ENCODE data around the gene CFAP53.

The CFAP53 gene

DNA sequence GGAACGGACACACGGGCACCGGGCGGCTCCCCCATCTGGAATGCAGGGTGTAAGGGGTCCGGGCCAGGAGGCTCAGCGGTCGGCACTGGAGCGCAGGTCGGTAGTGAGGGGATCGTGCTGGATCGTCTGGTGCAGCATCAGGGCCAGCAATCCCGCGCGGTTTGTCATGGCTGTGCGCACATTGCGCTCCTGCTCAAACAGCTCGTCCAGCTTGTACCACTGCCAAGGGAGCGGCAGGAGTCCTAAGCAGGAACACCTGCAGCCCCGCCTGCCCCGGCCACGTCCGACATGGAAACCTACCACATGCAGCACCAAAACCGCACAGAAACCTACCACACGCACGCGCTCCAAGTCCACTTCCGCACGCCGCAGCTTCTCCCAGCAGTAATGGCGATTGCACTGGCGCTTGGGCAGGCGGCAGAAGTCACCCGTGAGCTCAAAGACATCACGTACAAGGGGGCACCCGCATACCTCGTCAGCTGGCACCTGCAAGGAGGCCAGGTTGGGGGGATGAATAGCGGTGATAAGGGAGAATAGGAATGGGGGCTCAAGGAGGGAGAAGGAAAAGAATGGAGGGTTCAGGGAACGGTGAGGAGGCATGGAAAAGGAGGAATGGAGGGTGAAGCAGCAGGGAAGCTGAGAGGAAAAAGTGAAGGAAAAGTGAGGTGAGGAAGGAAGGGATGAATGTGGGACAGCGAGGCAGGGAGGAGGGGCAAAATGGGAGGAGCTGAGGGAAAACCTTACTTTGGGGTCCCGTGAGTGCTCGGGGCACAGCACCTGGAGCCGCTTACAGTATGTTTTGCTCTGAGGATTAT is 16.4 kb upstream of the CFAP53 start:
- no peak overlapping the region for H3K4me3 ChIP-seq (replicated peaks in 1 of 2; ENCODE audit: low read depth in 2 of 2, low read length in 2 of 2)
- TF ChIP-seq, protein P1, sequence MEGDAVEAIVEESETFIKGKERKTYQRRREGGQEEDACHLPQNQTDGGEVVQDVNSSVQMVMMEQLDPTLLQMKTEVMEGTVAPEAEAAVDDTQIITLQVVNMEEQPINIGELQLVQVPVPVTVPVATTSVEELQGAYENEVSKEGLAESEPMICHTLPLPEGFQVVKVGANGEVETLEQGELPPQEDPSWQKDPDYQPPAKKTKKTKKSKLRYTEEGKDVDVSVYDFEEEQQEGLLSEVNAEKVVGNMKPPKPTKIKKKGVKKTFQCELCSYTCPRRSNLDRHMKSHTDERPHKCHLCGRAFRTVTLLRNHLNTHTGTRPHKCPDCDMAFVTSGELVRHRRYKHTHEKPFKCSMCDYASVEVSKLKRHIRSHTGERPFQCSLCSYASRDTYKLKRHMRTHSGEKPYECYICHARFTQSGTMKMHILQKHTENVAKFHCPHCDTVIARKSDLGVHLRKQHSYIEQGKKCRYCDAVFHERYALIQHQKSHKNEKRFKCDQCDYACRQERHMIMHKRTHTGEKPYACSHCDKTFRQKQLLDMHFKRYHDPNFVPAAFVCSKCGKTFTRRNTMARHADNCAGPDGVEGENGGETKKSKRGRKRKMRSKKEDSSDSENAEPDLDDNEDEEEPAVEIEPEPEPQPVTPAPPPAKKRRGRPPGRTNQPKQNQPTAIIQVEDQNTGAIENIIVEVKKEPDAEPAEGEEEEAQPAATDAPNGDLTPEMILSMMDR (IDR thresholded peaks at IDR 0.05; ENCODE audit: low read depth, low read length), result no peak
- no peak for DNase-seq (ENCODE audit: low read depth in 2 of 2)

DNA sequence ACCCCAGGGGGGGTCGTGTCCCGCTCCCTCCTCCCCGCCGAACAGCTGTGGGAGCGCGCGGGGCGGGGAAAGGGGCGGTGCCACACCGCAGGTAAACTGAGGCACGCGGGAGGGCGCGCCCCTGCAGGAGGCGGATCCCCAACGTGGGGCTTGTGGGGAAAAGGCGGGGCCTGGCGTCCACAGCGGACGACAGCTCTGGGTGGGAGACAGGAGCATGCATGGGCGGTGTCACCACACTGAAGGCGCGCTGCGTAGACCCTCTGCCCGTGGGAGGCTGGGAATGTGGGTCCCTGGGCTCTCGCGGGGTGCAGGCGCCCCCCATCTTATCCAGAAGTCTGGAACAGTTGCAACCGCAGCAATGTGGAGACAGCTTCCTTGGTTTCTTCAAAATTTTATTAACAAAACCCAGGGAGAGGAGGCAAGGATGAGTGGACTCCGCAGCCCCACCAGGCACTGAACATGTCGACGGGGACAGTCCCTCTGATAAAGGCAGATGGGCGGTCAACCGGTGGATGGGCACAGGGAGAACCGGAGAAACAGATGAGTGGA is 15.8 kb upstream of the CFAP53 start:
- peak overlapping the region; percentile 96 to 98 for H3K4me3 ChIP-seq (replicated peaks in 1 of 2; ENCODE audit: low read depth in 2 of 2, low read length in 2 of 2)
- DNase-seq (ENCODE audit: low read depth in 2 of 2), result no peak
- TF ChIP-seq, protein P1 (IDR thresholded peaks at IDR 0.05; ENCODE audit: low read depth, low read length), result no peak

DNA sequence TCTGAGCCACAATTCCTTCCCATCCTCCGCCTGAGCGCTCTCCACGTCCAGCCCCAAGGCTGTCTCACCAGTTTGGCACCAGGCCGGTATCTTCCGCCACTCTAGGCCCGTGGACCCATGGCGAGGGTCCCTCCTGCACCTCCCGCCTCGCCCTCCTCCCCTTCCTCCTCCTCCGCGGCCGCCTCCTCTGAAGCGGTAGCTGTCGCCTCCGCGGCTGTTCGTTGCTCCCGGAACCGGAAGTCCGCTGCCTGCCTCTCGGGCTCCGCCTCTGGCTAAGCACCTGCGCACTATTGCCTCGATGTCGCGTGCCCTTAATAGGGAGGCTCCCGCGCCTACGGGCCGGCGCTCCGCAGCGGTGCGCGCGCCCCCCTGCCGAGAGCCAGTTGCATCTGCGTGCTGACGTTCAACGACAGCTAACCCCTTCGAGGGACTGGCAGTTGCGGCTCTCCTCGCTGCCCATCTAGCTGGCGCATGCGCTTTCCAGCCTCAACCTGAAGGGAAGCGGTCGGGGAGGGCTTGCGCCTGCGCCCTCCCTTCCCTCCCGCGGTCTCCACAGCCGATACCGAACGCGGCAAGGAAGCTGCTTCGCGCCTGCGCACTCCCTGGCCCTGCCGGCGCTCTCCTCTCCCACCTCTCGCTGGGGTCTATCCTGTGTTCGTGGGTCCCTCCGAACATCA is 15.1 kb upstream of the CFAP53 start, which contains the start of gene MBD1:
Gene MBD1 (minus strand): TSS at position 229 of the 677 bp plus-strand sequence. CDS start 1,531 bp downstream, outside the sequence.
- peak within 1 kb of the TSS; percentile 96 to 98 for H3K4me3 ChIP-seq (replicated peaks in 1 of 2; ENCODE audit: low read depth in 2 of 2, low read length in 2 of 2)
- TF ChIP-seq, protein P1 (IDR thresholded peaks at IDR 0.05; ENCODE audit: low read depth, low read length), result peak; percentile 10
- DNase-seq (ENCODE audit: low read depth in 2 of 2), result peak; percentile 99 to 100

DNA sequence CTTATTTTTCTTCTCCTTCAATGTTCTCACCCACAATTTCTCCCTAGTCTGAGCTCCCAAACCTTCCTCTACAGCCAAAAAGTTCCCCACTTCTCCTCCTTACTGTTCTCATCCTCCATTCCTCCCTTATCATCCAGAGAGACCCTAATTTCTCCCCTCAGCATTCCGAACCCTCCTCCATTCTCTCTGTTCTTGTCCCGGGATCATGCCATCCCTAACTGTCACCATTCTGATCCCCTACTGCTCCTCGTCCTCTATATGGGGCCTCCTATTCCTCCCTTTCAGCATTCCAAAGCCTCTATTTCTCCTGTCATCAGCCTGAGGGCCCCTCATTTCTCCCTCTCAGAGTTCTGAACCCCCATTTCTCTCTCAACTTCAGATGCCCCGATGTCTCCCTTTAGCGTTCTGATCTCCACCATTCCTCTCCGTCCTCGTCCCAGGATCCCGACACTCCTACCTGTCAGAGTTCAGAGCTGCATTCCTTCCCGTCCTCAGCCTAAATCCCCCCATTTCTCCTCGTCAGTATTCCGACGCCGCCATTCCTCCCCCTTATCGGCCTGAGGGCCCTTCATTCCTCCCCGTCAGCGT is 14.5 kb upstream of the CFAP53 start:
- TF ChIP-seq, protein P1 (IDR thresholded peaks at IDR 0.05; ENCODE audit: low read depth, low read length), result no peak
- H3K4me3 ChIP-seq (replicated peaks in 1 of 2; ENCODE audit: low read depth in 2 of 2, low read length in 2 of 2), result peak overlapping the region; percentile 96 to 98
- DNase-seq (ENCODE audit: low read depth in 2 of 2), result no peak

DNA sequence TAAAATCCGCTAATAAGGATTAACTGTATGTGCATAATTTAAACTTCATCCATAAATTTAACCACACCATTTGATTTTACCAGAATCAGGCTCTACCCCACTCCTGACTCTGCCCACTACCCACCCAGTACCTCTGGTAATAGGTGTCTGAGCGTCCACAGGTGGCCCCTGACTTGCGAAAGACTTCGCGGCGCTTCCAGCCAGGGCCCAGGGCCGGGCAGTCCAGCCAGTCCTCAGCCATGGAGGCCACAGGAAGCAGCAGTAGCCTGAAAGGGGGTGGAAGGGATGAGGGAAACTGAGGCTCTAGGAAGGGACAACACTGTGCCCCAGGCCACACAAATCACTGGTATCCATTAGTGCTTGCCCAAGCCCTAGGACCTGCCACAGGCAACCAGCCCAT is 13.5 kb upstream of the CFAP53 start:
- TF ChIP-seq, protein P1 (IDR thresholded peaks at IDR 0.05; ENCODE audit: low read depth, low read length), result no peak
- peak overlapping the region; percentile 96 to 98 for H3K4me3 ChIP-seq (replicated peaks in 1 of 2; ENCODE audit: low read depth in 2 of 2, low read length in 2 of 2)
- no peak for DNase-seq (ENCODE audit: low read depth in 2 of 2)

DNA sequence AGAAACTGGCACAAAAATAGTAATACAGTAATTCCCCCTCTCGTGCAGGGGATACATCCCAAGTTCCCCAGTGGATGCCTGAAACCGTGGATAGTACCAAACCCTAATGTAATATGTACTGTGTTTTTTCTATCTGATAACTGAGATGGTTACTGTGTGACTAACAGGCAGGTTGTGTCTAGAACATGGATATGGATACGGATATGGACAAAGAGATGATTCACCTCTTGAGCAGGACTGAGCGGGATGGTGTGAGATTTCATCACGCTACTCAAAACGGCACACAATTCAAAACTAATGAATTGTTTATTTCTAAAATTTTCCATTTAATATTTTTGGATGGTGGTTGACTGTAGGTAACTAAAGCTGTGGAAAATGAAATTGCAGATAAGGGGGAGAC is 11.6 kb upstream of the CFAP53 start:
- peak; percentile 46 to 91 for DNase-seq (ENCODE audit: low read depth in 2 of 2)
- no peak overlapping the region for H3K4me3 ChIP-seq (replicated peaks in 1 of 2; ENCODE audit: low read depth in 2 of 2, low read length in 2 of 2)
- TF ChIP-seq, protein P1 (IDR thresholded peaks at IDR 0.05; ENCODE audit: low read depth, low read length), result no peak

All from cardiac fibroblast (primary cell).